Muscle of arm (tissue), 14 donors: ENCODE results near the gene PRSS27. TPM values are rescaled to one million over a fixed set of nuclear protein-coding genes. Genes with fewer than 3 reads are reported as not detected.
A peak's percentile ranks its signal among the peaks of the same experiment; 100 is the strongest.

ENCODE experiments used
- DNase-seq: peaks from one replicate; pipeline ENCODE4 v3.0.0-alpha.2; 2013
- long read RNA-seq, 11 donors: transcript quantifications; one replicate each; lab custom pipeline, GENCODE V29; 2026
- polyA plus RNA-seq, 12 donors: library from polyadenylated mRNA; unstranded; fragments of 120-200 nt; gene quantifications; one replicate each; pipeline ENCODE4 v1.2.1, GENCODE V29; 2013; ENCODE audit not compliant: insufficient read length in 12 of 12

The PRSS27 gene
- polyA plus RNA-seq: 1 to 10 TPM in 7 of 12 donors, under 1 TPM in 3, not detected in 2; 0.87 to 1.8 (median 1.2) TPM
- long read RNA-seq, donor 1, partial matches to known transcripts: 0 of 1 reads
- long read RNA-seq, donor 1, other reads (novel, unspliced or antisense): 0 of 1 reads
- long read RNA-seq, donor 2, partial matches to known transcripts: 0 of 1 reads
- long read RNA-seq, donor 2, other reads (novel, unspliced or antisense): 0 of 1 reads
- long read RNA-seq, donor 3: 0 reads
- long read RNA-seq, donor 4: 0 reads
- long read RNA-seq, donor 5, partial matches to known transcripts: 0 of 2 reads
- long read RNA-seq, donor 5, other reads (novel, unspliced or antisense): 0 of 2 reads
- long read RNA-seq, donor 6, partial matches to known transcripts: 0 of 1 reads
- long read RNA-seq, donor 6, other reads (novel, unspliced or antisense): 0 of 1 reads
- long read RNA-seq, donor 7: 0 reads
- long read RNA-seq, donor 8, partial matches to known transcripts: 0 of 2 reads
- long read RNA-seq, donor 8, other reads (novel, unspliced or antisense): 0 of 2 reads
- long read RNA-seq, donor 9: 0 reads
- long read RNA-seq, donor 10: 0 reads
- long read RNA-seq, donor 11, partial matches to known transcripts: 0 of 1 reads
- long read RNA-seq, donor 11, other reads (novel, unspliced or antisense): 0 of 1 reads

- no peak for DNase-seq
Observed at GRCh38 chr16:2720064-2720457, at the start of gene PRSS27. Gene PRSS27 (minus strand): TSS chr16:2720224. CDS start chr16:2720160, 64 bp downstream.

GRCh38 chr16:2769675-2770056 is 49.6 kb upstream of the PRSS27 start:
- DNase-seq: no peak

- DNase-seq: no peak
Observed at GRCh38 chr16:2769100-2769529, 49.1 kb upstream of the PRSS27 start.

GRCh38 chr16:2768403-2769089 is 48.5 kb upstream of the PRSS27 start:
- DNase-seq: no peak

- DNase-seq: no peak
Observed at GRCh38 chr16:2767891-2768290, 47.9 kb upstream of the PRSS27 start.

GRCh38 chr16:2767140-2767731 is 47.2 kb upstream of the PRSS27 start:
- DNase-seq: peak; percentile 18

GRCh38 chr16:2766430-2767139 is 46.6 kb upstream of the PRSS27 start:
- no peak for DNase-seq

GRCh38 chr16:2765462-2766404 is 45.7 kb upstream of the PRSS27 start:
- no peak for DNase-seq

GRCh38 chr16:2764718-2765117 is 44.7 kb upstream of the PRSS27 start:
- no peak for DNase-seq

- no peak for DNase-seq
Observed at GRCh38 chr16:2763173-2763572, 43.1 kb upstream of the PRSS27 start.

GRCh38 chr16:2762711-2763110 is 42.7 kb upstream of the PRSS27 start:
- DNase-seq: no peak

- no peak for DNase-seq
Observed at GRCh38 chr16:2761886-2762583, 42.0 kb upstream of the PRSS27 start.

GRCh38 chr16:2761472-2761871 is 41.4 kb upstream of the PRSS27 start:
- no peak for DNase-seq

GRCh38 chr16:2757344-2757743 is 37.3 kb upstream of the PRSS27 start:
- no peak for DNase-seq

- DNase-seq: no peak
Observed at GRCh38 chr16:2756288-2757015, 36.4 kb upstream of the PRSS27 start.

- no peak for DNase-seq
Observed at GRCh38 chr16:2755158-2755557, 35.1 kb upstream of the PRSS27 start.

- peak; percentile 19 for DNase-seq
Observed at GRCh38 chr16:2753733-2754020, 33.7 kb upstream of the PRSS27 start.

GRCh38 chr16:2752850-2753732 is 33.1 kb upstream of the PRSS27 start:
- peak; percentile 87 for DNase-seq
